IPS-18c (cell line): ENCODE measurements around the gene GNB1.
A peak's percentile ranks its signal among the peaks of the same experiment; 100 is the strongest.
"Not testable (repeated sequence)": the region's sequence is repeated elsewhere in the genome, so short reads cannot be mapped to it uniquely, and the experiment has no call there.

Experiments
- H3K4me3 ChIP-seq: 2 replicates; pipeline ENCODE4 v1.7.0; 2013; ENCODE audit warnings: low read depth, mild to moderate bottlenecking, low read length, moderate library complexity; ENCODE audit not compliant: insufficient read depth
- H3K9me3 ChIP-seq: one replicate; pipeline ENCODE4 v1.6.1; 2013; ENCODE audit warnings: mild to moderate bottlenecking, low read length, moderate library complexity; ENCODE audit not compliant: control insufficient read depth, insufficient read depth

GNB1 gene

GRCh38 chr1:1898246-1898933 is 7.5 kb upstream of the GNB1 start:
- Histone ChIP-seq H3K9me3 (peaks cover 5% of the 10 kb centered on the region), H3K4me3 (no peak overlapping the region)

DNA sequence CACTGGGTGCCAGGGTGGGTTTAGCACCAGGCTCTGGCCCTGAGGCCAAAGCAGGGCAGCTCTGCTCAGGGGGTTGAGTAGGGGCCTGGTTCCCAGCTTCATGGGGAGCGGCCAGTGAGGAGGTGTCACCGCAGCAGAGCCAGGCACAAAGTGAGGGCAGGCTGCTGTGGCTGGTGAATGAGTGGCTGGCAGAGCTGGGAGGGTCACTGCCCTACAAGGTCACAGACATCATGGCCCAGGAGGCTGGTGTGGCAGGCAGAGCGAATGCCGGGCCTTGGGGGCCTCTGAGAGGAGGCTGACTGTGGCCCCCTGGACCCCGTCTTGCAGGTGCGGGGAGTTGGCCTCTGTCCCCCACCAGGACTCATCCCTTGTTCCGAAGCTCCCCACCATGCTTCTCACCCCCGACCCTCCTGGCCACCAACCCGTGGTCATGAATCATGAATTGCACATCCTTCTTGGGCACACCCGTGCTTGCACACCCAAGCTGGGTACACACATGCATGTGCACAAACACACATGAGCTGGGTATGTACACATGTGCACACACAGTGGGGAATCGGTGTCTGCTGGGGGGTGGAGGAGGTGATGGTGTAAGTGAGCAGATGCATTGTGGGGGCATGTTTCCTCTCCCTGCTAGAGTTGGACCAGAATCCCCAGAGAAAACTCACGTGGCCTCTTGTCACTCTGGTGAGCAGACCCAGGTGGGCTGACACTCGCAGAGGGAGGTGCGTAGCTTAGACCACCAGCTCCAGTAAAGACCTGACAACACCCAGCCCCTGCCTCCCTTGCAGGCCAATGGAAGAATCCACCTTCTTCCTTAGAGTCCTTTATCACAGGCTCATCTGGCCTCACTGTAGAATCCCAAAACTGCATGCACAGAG is 4.8 kb upstream of the GNB1 start:
- H3K4me3 ChIP-seq: no peak overlapping the region
- H3K9me3 ChIP-seq: peaks cover 2% of the 10 kb centered on the region

DNA sequence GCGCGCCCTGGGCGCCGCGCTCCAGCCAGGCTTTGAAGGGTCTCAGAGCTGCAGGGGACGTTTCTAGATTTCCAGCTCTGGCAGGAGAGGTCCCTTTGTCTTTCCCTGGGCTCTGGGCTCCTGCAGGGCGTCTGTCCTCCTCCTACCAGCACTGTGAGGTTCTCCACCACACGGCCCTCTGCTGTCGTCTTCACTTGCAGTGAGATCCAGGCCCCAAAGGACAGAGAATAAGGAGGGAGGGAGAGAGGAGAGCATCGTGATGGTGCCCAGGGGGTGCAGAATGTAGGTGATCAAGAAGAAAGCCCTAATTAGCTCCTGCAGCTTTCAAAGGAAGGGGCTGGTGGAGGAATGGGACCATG is 4.2 kb upstream of the GNB1 start:
- Histone ChIP-seq H3K4me3 (no peak overlapping the region; the same call in 1 of the 2 replicates), H3K9me3 (peaks cover 2% of the 10 kb centered on the region)

- Histone ChIP-seq H3K9me3 (peaks cover 2% of the 10 kb centered on the region), H3K4me3 (no peak overlapping the region; the same call in 1 of the 2 replicates)
These were observed 3.6 kb upstream of the GNB1 start for GRCh38 chr1:1894354-1895059.

GRCh38 chr1:1893997-1894353 is 3.1 kb upstream of the GNB1 start:
- H3K9me3 ChIP-seq: peaks cover 2% of the 10 kb centered on the region

GRCh38 chr1:1893291-1893985 is 2.6 kb upstream of the GNB1 start:
- peaks cover 2% of the 10 kb centered on the region for H3K9me3 ChIP-seq
- H3K4me3 ChIP-seq: no peak overlapping the region

More at GRCh38 chr1:1893997-1894353, 3.1 kb upstream of the GNB1 start:
- H3K4me3 ChIP-seq: no peak overlapping the region

DNA sequence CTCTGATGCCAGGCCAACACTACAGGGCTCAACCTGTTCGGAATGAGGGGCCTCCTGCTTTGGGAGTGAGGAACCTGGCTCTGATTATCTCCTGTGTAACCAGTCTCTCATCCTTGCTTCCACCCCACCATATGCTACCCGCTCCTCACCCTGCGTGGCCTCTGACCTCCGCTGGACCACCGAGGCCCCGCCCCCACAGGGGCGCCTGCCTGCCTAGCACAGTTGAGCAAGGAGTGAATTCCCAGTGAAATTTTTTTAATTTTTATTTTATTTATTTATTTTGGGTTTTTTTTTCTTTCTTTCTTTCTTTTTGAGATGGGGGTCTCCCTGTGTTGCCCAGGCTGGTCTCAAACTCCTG is 1.9 kb upstream of the GNB1 start:
- Histone ChIP-seq H3K9me3 (peaks cover 2% of the 10 kb centered on the region), H3K4me3 (no peak overlapping the region)

- H3K9me3 ChIP-seq: peaks cover 2% of the 10 kb centered on the region
- H3K4me3 ChIP-seq: peak overlapping the region; percentile 53
These were observed 1.3 kb upstream of the GNB1 start for GRCh38 chr1:1892079-1892762.

GRCh38 chr1:1891349-1892078 is 627 bp upstream of the GNB1 start:
- Histone ChIP-seq H3K4me3 (peak overlapping the region; percentile 53), H3K9me3 (peaks cover 2% of the 10 kb centered on the region)

DNA sequence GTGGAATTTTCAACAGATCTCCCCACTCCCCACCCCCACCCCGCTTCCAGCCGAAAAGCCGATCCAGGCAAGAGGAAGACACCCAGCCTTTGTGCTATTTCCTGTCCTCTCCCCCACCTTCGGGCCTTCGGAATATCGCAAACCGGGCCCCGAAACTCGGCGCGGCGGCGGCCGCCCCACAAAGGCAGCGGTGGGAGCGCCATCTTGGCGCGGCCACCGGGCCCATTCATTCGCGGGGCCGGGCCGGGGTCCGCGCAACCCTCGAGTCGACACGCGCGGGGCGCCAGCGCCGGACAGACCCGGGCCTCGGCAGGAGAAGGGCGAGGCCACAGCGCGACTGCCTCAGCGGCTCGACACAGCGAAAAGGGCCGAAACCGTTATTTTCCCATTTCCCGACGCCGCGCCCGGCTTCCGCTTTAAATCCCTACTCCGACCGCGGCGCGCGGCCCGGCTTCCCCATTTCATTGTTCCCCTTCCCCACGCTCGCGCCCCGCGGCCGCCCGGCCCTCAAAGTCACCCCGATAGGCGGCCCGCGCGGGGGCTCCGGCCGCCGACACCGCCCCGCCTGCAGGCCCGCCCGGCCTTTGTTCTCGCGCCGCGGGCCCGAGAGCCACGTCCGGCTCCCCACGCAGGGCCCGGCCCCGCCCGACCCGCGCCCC is 911 bp downstream of the GNB1 start:
- Histone ChIP-seq H3K9me3 (no peaks in the 10 kb centered on the region), H3K4me3 (peak overlapping the region; percentile 84)

DNA sequence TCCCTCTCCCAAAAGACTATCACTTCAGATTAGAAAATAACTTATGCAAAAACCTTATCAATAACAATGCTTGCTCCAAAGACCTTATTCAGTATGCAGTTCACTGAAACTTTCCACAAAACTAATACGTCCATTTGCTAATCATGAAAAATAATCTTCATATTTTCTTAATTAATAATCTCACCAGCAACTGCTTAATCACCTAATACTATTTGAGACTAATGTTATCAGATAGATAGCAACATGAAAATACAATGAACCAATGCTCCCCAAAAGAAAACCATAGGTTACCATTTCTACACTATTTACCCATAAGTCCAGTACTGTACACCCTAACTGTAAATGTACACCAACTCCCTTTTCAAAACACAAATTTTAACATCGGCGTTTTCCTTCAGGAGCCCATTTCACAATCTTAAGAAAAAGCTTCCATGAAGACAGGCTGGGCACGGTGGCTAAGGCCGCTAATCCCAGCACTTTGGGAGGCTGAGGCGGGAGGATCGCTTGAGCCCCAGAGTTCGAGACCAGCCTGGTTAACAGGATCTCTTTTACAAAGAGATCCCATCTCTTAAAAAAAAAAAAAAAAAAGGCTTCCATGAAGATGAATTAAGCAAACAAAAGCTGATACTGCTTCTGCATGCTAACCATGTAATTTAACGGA is 1.7 kb downstream of the GNB1 start:
- no peaks in the 10 kb centered on the region for H3K9me3 ChIP-seq

GRCh38 chr1:1883890-1884289 is 7.0 kb downstream of the GNB1 start:
- H3K9me3 ChIP-seq, H3K4me3 ChIP-seq: not testable (repeated sequence)

More for the DNA sequence above, 1.7 kb downstream of the GNB1 start:
- peak overlapping the region; percentile 84 for H3K4me3 ChIP-seq

- H3K4me3 ChIP-seq: no peak overlapping the region
- no peaks in the 10 kb centered on the region for H3K9me3 ChIP-seq
These were observed 7.6 kb downstream of the GNB1 start for GRCh38 chr1:1883092-1883873.

DNA sequence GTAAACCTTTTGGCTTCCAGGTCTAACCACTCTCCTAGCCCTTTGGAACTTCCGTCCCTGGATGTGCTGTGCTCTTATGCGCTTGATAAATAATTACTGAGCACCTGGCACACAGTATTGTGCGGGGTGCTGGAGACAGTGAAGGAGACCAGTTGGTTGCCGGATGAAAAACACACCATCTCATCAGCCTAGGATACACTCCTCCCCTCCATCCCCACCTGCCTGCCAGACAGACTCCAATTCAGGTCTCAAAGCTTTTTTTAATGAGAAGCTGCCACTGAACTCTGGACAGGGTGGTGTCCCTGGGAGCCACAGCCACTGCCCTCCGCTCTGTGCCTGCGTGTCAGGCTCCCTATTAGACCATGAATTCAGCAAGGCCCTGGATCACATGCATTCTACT is 9.2 kb downstream of the GNB1 start:
- Histone ChIP-seq H3K9me3 (no peaks in the 10 kb centered on the region), H3K4me3 (no peak overlapping the region)
